Measurements from ENCODE around the gene PPP2R1A. TPM values are rescaled to one million over a fixed set of nuclear protein-coding genes. Genes with fewer than 3 reads are reported as not detected.

PPP2R1A gene
- total and polyA plus RNA-seq, 2 donors from 2014 or later = 314 to 346 TPM

DNA sequence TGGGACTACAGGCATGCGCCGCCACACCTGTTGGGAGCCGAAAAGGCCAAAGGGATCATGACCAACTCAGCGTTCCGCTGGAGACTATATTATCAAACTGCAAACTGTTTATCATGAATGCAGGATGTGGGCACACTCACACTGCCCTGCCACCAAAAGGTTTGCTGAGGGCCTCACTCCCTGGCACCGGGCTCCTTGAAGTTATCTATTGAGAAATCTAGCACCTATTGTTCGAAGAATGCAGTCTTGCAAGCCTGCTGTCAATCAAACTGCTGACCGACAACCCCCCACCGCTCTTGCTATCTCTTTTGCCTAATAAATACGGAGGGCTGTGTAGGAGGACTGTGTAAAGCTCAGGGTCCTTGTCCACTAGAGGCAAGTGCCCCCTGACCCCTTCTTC, 13.3 kb upstream of the PPP2R1A start:
- FAIRE-seq (no peak), DNase-seq (no peak)
- Histone ChIP-seq H3K36me3 (ENCODE audit: control insufficient read depth in 2 of 3, insufficient read depth in 3 of 3, low read length in 3 of 3) (no peaks in the 10 kb centered on the region), H3K4me1 (ENCODE audit: control insufficient read depth in 2 of 3, insufficient read depth in 2 of 3, low read depth in 1 of 3, low read length in 3 of 3) (peaks cover 3 to 5% (median 4%) of the 10 kb centered on the region in 3 donors), H3K9ac (ENCODE audit: low read length in 3 of 3) (no peak overlapping the region), H3K4me3 (ENCODE audit: low read length in 3 of 3) (no peak overlapping the region), H3K9me3 (ENCODE audit: control insufficient read depth in 2 of 3, insufficient read depth in 1 of 3, low read length in 3 of 3) (no peaks in the 10 kb centered on the region), H3K27me3 (ENCODE audit: control insufficient read depth, insufficient read depth, low read length) (no peaks in the 10 kb centered on the region), H3K27ac (ENCODE audit: low read depth in 2 of 2, low read length in 2 of 2) (no peak overlapping the region)
- TF ChIP-seq, protein P1, sequence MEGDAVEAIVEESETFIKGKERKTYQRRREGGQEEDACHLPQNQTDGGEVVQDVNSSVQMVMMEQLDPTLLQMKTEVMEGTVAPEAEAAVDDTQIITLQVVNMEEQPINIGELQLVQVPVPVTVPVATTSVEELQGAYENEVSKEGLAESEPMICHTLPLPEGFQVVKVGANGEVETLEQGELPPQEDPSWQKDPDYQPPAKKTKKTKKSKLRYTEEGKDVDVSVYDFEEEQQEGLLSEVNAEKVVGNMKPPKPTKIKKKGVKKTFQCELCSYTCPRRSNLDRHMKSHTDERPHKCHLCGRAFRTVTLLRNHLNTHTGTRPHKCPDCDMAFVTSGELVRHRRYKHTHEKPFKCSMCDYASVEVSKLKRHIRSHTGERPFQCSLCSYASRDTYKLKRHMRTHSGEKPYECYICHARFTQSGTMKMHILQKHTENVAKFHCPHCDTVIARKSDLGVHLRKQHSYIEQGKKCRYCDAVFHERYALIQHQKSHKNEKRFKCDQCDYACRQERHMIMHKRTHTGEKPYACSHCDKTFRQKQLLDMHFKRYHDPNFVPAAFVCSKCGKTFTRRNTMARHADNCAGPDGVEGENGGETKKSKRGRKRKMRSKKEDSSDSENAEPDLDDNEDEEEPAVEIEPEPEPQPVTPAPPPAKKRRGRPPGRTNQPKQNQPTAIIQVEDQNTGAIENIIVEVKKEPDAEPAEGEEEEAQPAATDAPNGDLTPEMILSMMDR (IDR thresholded peaks at IDR 0.05; ENCODE audit: borderline replicate concordance, extremely low read depth, insufficient read depth) = no peak
- intact Hi-C loops (cut with DNase I) = no loop called here

DNA sequence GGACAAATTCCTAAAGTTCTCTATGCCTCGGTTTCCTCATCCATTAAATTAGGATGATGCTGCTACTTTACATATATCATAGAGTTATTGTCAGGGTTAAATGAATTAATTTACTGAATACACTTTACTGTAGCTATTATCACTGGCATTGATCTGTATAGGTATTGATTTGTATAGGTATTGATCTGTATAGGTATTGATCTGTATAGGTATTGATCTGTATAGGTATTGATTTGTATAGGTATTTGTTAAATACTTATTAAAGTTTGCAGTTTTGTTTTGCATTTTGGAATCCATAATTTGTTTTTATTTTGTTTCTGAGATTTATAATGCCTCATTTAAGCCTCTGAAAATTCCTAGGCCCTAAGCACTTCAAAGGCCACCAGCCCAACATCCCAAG, 2.4 kb upstream of the PPP2R1A start:
- H3K9ac ChIP-seq (ENCODE audit: low read length in 3 of 3) = no peak overlapping the region
- TF ChIP-seq, protein P1 (IDR thresholded peaks at IDR 0.05; ENCODE audit: borderline replicate concordance, extremely low read depth, insufficient read depth) = no peak
- no peaks in the 10 kb centered on the region for H3K27me3 ChIP-seq (ENCODE audit: control insufficient read depth, insufficient read depth, low read length)
- no peak overlapping the region for H3K27ac ChIP-seq (ENCODE audit: low read depth in 2 of 2, low read length in 2 of 2)
- no peak overlapping the region for H3K4me3 ChIP-seq (ENCODE audit: low read length in 3 of 3)
- no peaks in the 10 kb centered on the region for H3K36me3 ChIP-seq (ENCODE audit: control insufficient read depth in 2 of 3, insufficient read depth in 3 of 3, low read length in 3 of 3)
- FAIRE-seq (no peak), DNase-seq (no peak)
- peaks cover 11 to 18% (median 17%) of the 10 kb centered on the region in 3 donors for H3K4me1 ChIP-seq (ENCODE audit: control insufficient read depth in 2 of 3, insufficient read depth in 2 of 3, low read depth in 1 of 3, low read length in 3 of 3)
- intact Hi-C loops (cut with DNase I) = no loop called here
- H3K9me3 ChIP-seq (ENCODE audit: control insufficient read depth in 2 of 3, insufficient read depth in 1 of 3, low read length in 3 of 3) = no peaks in the 10 kb centered on the region

DNA sequence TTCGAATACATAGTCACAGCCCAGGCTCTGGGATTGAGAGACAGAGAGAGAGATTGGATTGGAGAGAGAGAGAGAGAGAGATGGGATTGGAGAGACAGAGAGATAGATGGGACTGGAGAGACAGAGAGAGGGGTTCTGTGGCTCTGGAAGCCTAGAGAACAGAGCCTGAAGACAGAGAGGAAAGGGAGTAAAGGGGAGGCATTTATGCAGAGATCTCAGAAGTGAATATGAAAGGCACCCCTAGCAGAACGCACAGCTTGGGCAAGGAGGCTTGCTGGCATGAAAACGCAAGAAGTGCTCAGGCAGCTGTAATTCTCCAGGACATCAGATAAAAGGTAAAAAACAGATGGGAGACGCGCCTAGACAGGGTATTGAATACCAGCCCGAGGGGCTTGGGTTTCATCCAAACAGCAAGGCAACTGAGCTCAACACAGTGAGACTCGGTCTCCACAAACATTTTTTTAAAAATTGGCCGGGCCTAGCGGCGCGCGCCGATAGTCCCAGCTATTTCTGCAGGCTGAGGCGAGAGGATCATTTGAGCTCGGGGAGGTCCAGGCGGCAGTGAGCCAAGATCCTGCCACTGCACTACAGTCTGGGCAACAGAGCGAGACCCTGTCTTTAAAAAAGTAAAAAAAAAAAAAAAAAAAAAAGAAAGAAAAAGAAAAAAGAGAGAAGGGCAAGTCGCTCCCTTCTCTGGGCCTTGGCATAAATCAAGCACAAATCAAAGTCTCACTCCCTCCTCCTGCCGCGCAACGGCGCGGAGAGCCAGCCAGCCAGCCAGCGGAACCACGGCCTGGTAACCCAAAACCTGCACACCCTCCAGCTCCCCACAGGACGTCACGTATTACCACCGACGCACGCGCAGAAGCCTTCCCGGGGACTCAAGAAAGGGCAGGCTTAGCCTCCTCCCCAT, 774 bp upstream of the PPP2R1A start:
- Histone ChIP-seq H3K27me3 (ENCODE audit: control insufficient read depth, insufficient read depth, low read length) (no peaks in the 10 kb centered on the region), H3K9ac (ENCODE audit: low read length in 3 of 3) (peak overlapping the region; percentile 62 to 94 (median 89)), H3K36me3 (ENCODE audit: control insufficient read depth in 2 of 3, insufficient read depth in 3 of 3, low read length in 3 of 3) (peaks cover 3 to 6% (median 5%) of the 10 kb centered on the region in 3 donors), H3K27ac (ENCODE audit: low read depth in 2 of 2, low read length in 2 of 2) (peak overlapping the region; percentile 63 to 77), H3K4me3 (ENCODE audit: low read length in 3 of 3) (peak overlapping the region; percentile 65 to 72 (median 72)), H3K4me1 (ENCODE audit: control insufficient read depth in 2 of 3, insufficient read depth in 2 of 3, low read depth in 1 of 3, low read length in 3 of 3) (peaks cover 12 to 24% (median 22%) of the 10 kb centered on the region in 3 donors), H3K9me3 (ENCODE audit: control insufficient read depth in 2 of 3, insufficient read depth in 1 of 3, low read length in 3 of 3) (no peaks in the 10 kb centered on the region)
- intact Hi-C loops (cut with DNase I) = no loop called here
- no peak for FAIRE-seq
- TF ChIP-seq, protein P1 (IDR thresholded peaks at IDR 0.05; ENCODE audit: borderline replicate concordance, extremely low read depth, insufficient read depth) = peak; percentile 23
- peak in 1 of 5 donors; percentile 100 for DNase-seq

Measured in kidney (tissue), 14 donors.